MM.1S (cell line): ENCODE data around the gene OR4D2.

Experiments used
- DNase-seq: peaks from one replicate; pipeline ENCODE4 v3.0.0-alpha.2; 2015
- H2AFZ ChIP-seq: fragments of 300-600 bp; sonication (generic); 2 replicates; pipeline ENCODE4 v1.6.0; 2016; ENCODE audit warnings: antibody characterized with exemption, low read length
- H3F3A ChIP-seq: fragments of 300-600 bp; sonication (generic); 2 replicates; pipeline ENCODE4 v1.6.1; 2016; ENCODE audit warnings: mild to moderate bottlenecking, antibody characterized with exemption, low read length, moderate library complexity, mixed read lengths; ENCODE audit not compliant: insufficient read depth
- H3K27ac ChIP-seq: fragments of 300-600 bp; sonication (generic); 2 replicates; pipeline ENCODE4 v1.5.1; 2016; ENCODE audit warnings: mild to moderate bottlenecking, low read length
- H3K27me3 ChIP-seq: fragments of 300-600 bp; sonication (generic); replicated peaks from 2 replicates; pipeline ENCODE4 v1.6.0; 2016; ENCODE audit warnings: low read length; ENCODE audit not compliant: insufficient read depth
- H3K36me3 ChIP-seq: fragments of 300-600 bp; sonication (generic); replicated peaks from 2 replicates; pipeline ENCODE4 v1.6.1; 2016; ENCODE audit warnings: mild to moderate bottlenecking, low read length, mixed read lengths; ENCODE audit not compliant: insufficient read depth
- H3K4me1 ChIP-seq: fragments of 300-600 bp; sonication (generic); 2 replicates; pipeline ENCODE4 v1.6.1; 2016; ENCODE audit warnings: low read length, mixed read lengths
- H3K4me2 ChIP-seq: fragments of 300-600 bp; sonication (generic); 2 replicates; pipeline ENCODE4 v1.6.0; 2016; ENCODE audit warnings: low read depth, low read length
- H3K4me3 ChIP-seq: fragments of 300-600 bp; sonication (generic); 2 replicates; pipeline ENCODE4 v1.5.1; 2016; ENCODE audit warnings: low read length, mixed read lengths
- H3K79me2 ChIP-seq: fragments of 300-600 bp; sonication (generic); 2 replicates; pipeline ENCODE4 v1.6.1; 2016; ENCODE audit warnings: mixed run types, low read length, mixed read lengths
- H3K9ac ChIP-seq: fragments of 300-600 bp; sonication (generic); 2 replicates; pipeline ENCODE4 v1.6.1; 2016; ENCODE audit warnings: low read length, mixed read lengths
- H3K9me2 ChIP-seq: fragments of 300-600 bp; sonication (generic); replicated peaks from 2 replicates; pipeline ENCODE4 v1.6.1; 2016; ENCODE audit warnings: mild to moderate bottlenecking, low read length, mixed read lengths; ENCODE audit not compliant: insufficient read depth
- H3K9me3 ChIP-seq: fragments of 300-600 bp; sonication (generic); replicated peaks from 2 replicates; pipeline ENCODE4 v1.6.1; 2016; ENCODE audit warnings: mild to moderate bottlenecking, low read length, mixed read lengths; ENCODE audit not compliant: insufficient read depth
- H4K20me1 ChIP-seq: fragments of 300-600 bp; sonication (generic); 2 replicates; pipeline ENCODE4 v1.6.1; 2016; ENCODE audit warnings: mild to moderate bottlenecking, low read length, moderate library complexity, mixed read lengths; ENCODE audit not compliant: insufficient read depth
- CTCF ChIP-seq: fragments of 300-600 bp; sonication (generic); IDR thresholded peaks from 2 replicates; pipeline ENCODE4 v1.5.1; 2016; ENCODE audit warnings: antibody characterized with exemption, low read length, mixed read lengths
- EZH2 ChIP-seq: fragments of 300-600 bp; sonication (generic); optimal IDR thresholded peaks from 2 replicates; pipeline ENCODE3; 2017; ENCODE audit warnings: low read depth, mild to moderate bottlenecking, antibody characterized with exemption, low read length, mixed read lengths
- EZH2phosphoT487 ChIP-seq: fragments of 300-600 bp; sonication (generic); IDR thresholded peaks from 2 replicates; pipeline ENCODE4 v1.6.1; 2018; ENCODE audit warnings: antibody characterized with exemption, low read length

The OR4D2 gene

GRCh38 chr17:58158181-58158580 is 8.6 kb upstream of the OR4D2 start:
- no peak overlapping the region for H2AFZ ChIP-seq
- no peaks in the 10 kb centered on the region for H3F3A ChIP-seq
- peaks cover 11% of the 10 kb centered on the region for H3K4me1 ChIP-seq
- no peaks in the 10 kb centered on the region for H4K20me1 ChIP-seq
- no peaks in the 10 kb centered on the region for H3K27me3 ChIP-seq
- no peak overlapping the region for H3K27ac ChIP-seq
- no peaks in the 10 kb centered on the region for H3K36me3 ChIP-seq
- TF ChIP-seq CTCF (no peak), EZH2 (no peak), EZH2phosphoT487 (no peak)
- no peak for DNase-seq
- H3K9me3 ChIP-seq: no peaks in the 10 kb centered on the region
- H3K4me2 ChIP-seq: no peak overlapping the region
- no peaks in the 10 kb centered on the region for H3K9me2 ChIP-seq
- no peak overlapping the region for H3K9ac ChIP-seq
- H3K79me2 ChIP-seq: no peaks in the 10 kb centered on the region
- no peak overlapping the region for H3K4me3 ChIP-seq

- H3F3A ChIP-seq: no peaks in the 10 kb centered on the region
- no peak overlapping the region for H3K4me2 ChIP-seq
- H3K4me1 ChIP-seq: no peaks in the 10 kb centered on the region
- H3K9me3 ChIP-seq: no peaks in the 10 kb centered on the region
- no peaks in the 10 kb centered on the region for H3K36me3 ChIP-seq
- no peaks in the 10 kb centered on the region for H4K20me1 ChIP-seq
- no peak overlapping the region for H3K9ac ChIP-seq
- TF ChIP-seq CTCF (no peak), EZH2 (no peak), EZH2phosphoT487 (no peak)
- H3K27me3 ChIP-seq: peaks cover 10% of the 10 kb centered on the region
- no peaks in the 10 kb centered on the region for H3K79me2 ChIP-seq
- H3K27ac ChIP-seq: no peak overlapping the region
- H3K4me3 ChIP-seq: no peak overlapping the region
- DNase-seq: no peak
- H2AFZ ChIP-seq: no peak overlapping the region
- H3K9me2 ChIP-seq: no peaks in the 10 kb centered on the region
These were observed 5.2 kb upstream of the OR4D2 start for GRCh38 chr17:58161566-58161965.

- Histone ChIP-seq H3K36me3 (no peaks in the 10 kb centered on the region), H4K20me1 (no peaks in the 10 kb centered on the region), H3K27me3 (peaks cover 23% of the 10 kb centered on the region), H3K79me2 (no peaks in the 10 kb centered on the region), H3K9me3 (no peaks in the 10 kb centered on the region), H3K9me2 (no peaks in the 10 kb centered on the region), H3K4me1 (no peaks in the 10 kb centered on the region), H3K4me2 (no peak overlapping the region), H3F3A (no peaks in the 10 kb centered on the region), H3K4me3 (no peak overlapping the region), H3K9ac (no peak overlapping the region), H2AFZ (no peak overlapping the region), H3K27ac (no peak overlapping the region)
- TF ChIP-seq CTCF: no peak
- no peak for TF ChIP-seq EZH2
- DNase-seq: no peak
These were observed 801 bp upstream of the OR4D2 start for GRCh38 chr17:58165981-58166380.
